IPS-11a (cell line): Measurements from ENCODE around the gene PPARG.
"Not testable (repeated sequence)": the region's sequence is repeated elsewhere in the genome, so short reads cannot be mapped to it uniquely, and the experiment has no call there.

Source experiments
- H3K4me3 ChIP-seq: one replicate; pipeline ENCODE4 v1.5.1; 2013; ENCODE audit warnings: low read depth, low read length, control low read depth

Gene PPARG

GRCh38 chr3:12278566-12278965 lies 10.3 kb upstream of the PPARG start:
- no peak overlapping the region for H3K4me3 ChIP-seq

GRCh38 chr3:12279591-12280326 lies 9.1 kb upstream of the PPARG start:
- H3K4me3 ChIP-seq, result no peak overlapping the region

GRCh38 chr3:12280357-12280806 lies 8.5 kb upstream of the PPARG start:
- no peak overlapping the region for H3K4me3 ChIP-seq

GRCh38 chr3:12284591-12284990 lies 4.3 kb upstream of the PPARG start:
- no peak overlapping the region for H3K4me3 ChIP-seq

- H3K4me3 ChIP-seq, result no peak overlapping the region
Observed at GRCh38 chr3:12285003-12285555, 3.8 kb upstream of the PPARG start.

- H3K4me3 ChIP-seq, result not testable (repeated sequence)
Observed at GRCh38 chr3:12285779-12286178, 3.1 kb upstream of the PPARG start.

- H3K4me3 ChIP-seq, result no peak overlapping the region
Observed at GRCh38 chr3:12286504-12286903, 2.4 kb upstream of the PPARG start.

GRCh38 chr3:12286927-12287726 lies 1.7 kb upstream of the PPARG start:
- peak overlapping the region; percentile 25 for H3K4me3 ChIP-seq

GRCh38 chr3:12287727-12288181 lies 1.1 kb upstream of the PPARG start:
- peak overlapping the region; percentile 53 for H3K4me3 ChIP-seq

GRCh38 chr3:12289524-12289923 lies 654 bp downstream of the PPARG start:
- H3K4me3 ChIP-seq, result no peak overlapping the region

GRCh38 chr3:12292770-12293169 lies 3.9 kb downstream of the PPARG start:
- H3K4me3 ChIP-seq, result no peak overlapping the region

GRCh38 chr3:12294885-12295580 lies 6.2 kb downstream of the PPARG start:
- H3K4me3 ChIP-seq, result no peak overlapping the region

GRCh38 chr3:12296511-12296910 lies 7.6 kb downstream of the PPARG start:
- no peak overlapping the region for H3K4me3 ChIP-seq

GRCh38 chr3:12299026-12299425 lies 10.2 kb downstream of the PPARG start:
- H3K4me3 ChIP-seq, result no peak overlapping the region

- no peak overlapping the region for H3K4me3 ChIP-seq
Observed at GRCh38 chr3:12300137-12300536, 11.3 kb downstream of the PPARG start.

GRCh38 chr3:12301031-12301430 lies 12.2 kb downstream of the PPARG start:
- H3K4me3 ChIP-seq, result no peak overlapping the region

- no peak overlapping the region for H3K4me3 ChIP-seq
Observed at GRCh38 chr3:12301513-12301912, 12.6 kb downstream of the PPARG start.

- no peak overlapping the region for H3K4me3 ChIP-seq
Observed at GRCh38 chr3:12302564-12302963, 13.7 kb downstream of the PPARG start.

GRCh38 chr3:12303534-12303933 lies 14.7 kb downstream of the PPARG start:
- no peak overlapping the region for H3K4me3 ChIP-seq

- no peak overlapping the region for H3K4me3 ChIP-seq
Observed at GRCh38 chr3:12303993-12304392, 15.1 kb downstream of the PPARG start.

- no peak overlapping the region for H3K4me3 ChIP-seq
Observed at GRCh38 chr3:12307136-12307535, 18.3 kb downstream of the PPARG start.
